MCF 10A (cell line): ENCODE results near the gene MAGEA9B. TPM values are rescaled to one million over a fixed set of nuclear protein-coding genes. Genes with fewer than 3 reads are reported as not detected.

Experiments used
- BruUV-seq: library from RNA; stranded (reverse); fragments of 400-500 nt; replicated peaks from 2 replicates; lab custom pipeline; 2021; lab: Mats Ljungman, UMichigan
- CTCF ChIA-PET: fragments of 300-600 bp; sonication (Branson Sonifier 250); formaldehyde crosslinking; extraction: SDS; loops from one replicate; lab custom pipeline; 2021; ENCODE audit warnings: antibody characterized with exemption, inconsistent platforms; lab: Yijun Ruan, JAX
- POLR2A ChIA-PET: fragments of 300-600, 350-650 bp; sonication (Branson Sonifier 250); formaldehyde crosslinking; extraction: SDS; loops from one replicate; lab custom pipeline; 2020; ENCODE audit warnings: antibody characterized with exemption, inconsistent platforms; lab: Yijun Ruan, JAX
- DNase-seq: peaks from one replicate; pipeline ENCODE4 v3.0.0-alpha.2; 2018; ENCODE audit not compliant: unreplicated experiment
- H3K27ac Mint-ChIP-seq: one replicate; pipeline ENCODE4 v1.8.0; 2022; ENCODE audit warnings: mild to moderate bottlenecking, low read depth, mixed read lengths; ENCODE audit not compliant: unreplicated experiment
- H3K27me3 Mint-ChIP-seq: one replicate; pipeline ENCODE4 v1.8.0; 2022; ENCODE audit warnings: mixed read lengths; ENCODE audit not compliant: insufficient read depth, unreplicated experiment
- H3K36me3 Mint-ChIP-seq: one replicate; pipeline ENCODE4 v1.8.0; 2022; ENCODE audit warnings: mild to moderate bottlenecking, moderate library complexity, mixed read lengths; ENCODE audit not compliant: insufficient read depth, unreplicated experiment
- H3K4me1 Mint-ChIP-seq: one replicate; pipeline ENCODE4 v1.8.0; 2022; ENCODE audit warnings: mixed read lengths; ENCODE audit not compliant: insufficient read depth, unreplicated experiment
- H3K4me3 Mint-ChIP-seq: one replicate; pipeline ENCODE4 v1.8.0; 2022; ENCODE audit warnings: mild to moderate bottlenecking, moderate library complexity, mixed read lengths; ENCODE audit not compliant: unreplicated experiment
- H3K9me3 Mint-ChIP-seq: one replicate; pipeline ENCODE4 v1.8.0; 2022; ENCODE audit warnings: mixed read lengths; ENCODE audit not compliant: unreplicated experiment
- CTCF ChIP-seq: fragments of 200-600 bp; IDR thresholded peaks from one replicate; pipeline ENCODE4 v1.8.0; 2022; ENCODE audit warnings: antibody characterized with exemption, mild to moderate bottlenecking; ENCODE audit not compliant: unreplicated experiment
- intact Hi-C: fragments of 100-400 bp; cut with micrococcal nuclease; formaldehyde crosslinking; loops from 2 replicates; pipeline ENCODE4 v1.14.1; 2022
- total RNA-seq: library from RNA; stranded (reverse); gene quantifications from 2 replicates; pipeline ENCODE4 v1.2.3, GENCODE V29; 2022

MAGEA9B gene
- total RNA-seq, 1 experiment from 2014 or later = not detected

GRCh38 chrX:149571770-149572169 is 15.5 kb downstream of the MAGEA9B start:
- Mint-ChIP-seq H3K27ac (no peak overlapping the region), H3K4me1 (no peaks in the 10 kb centered on the region), H3K9me3 (no peaks in the 10 kb centered on the region), H3K27me3 (no peaks in the 10 kb centered on the region), H3K36me3 (no peaks in the 10 kb centered on the region), H3K4me3 (no peak overlapping the region)
- intact Hi-C loops = no loop called here
- DNase-seq = no peak
- ChIA-PET POLR2A (interaction anchor here (0.6 kb wide), 1 partner anchor 38 kb away, joined by 4 read pairs; no protein-coding TSS in a partner anchor), CTCF (no interaction called here)
- BruUV-seq = no TSS peak
- TF ChIP-seq CTCF = no peak

DNA sequence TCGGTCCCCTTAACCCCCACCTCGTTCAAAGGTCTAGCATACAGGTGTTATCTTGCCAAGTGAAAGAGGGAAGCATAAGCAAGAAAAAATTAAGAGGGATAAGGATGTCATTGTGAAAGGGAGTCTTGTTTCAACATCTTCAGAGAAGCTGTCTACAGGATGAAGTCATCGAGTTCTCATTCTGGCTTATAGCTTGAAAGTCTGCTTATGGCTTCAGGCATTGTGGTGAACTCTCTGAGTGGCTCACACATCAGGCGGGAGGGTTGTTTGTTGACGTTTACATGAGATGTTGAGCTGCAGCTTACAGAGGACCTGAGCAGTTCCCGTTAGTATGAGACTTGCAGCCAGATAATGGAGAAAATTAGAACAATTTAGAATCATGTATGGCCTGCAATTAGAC is 16.6 kb downstream of the MAGEA9B start:
- Mint-ChIP-seq H3K4me1 (no peaks in the 10 kb centered on the region), H3K27me3 (no peaks in the 10 kb centered on the region), H3K9me3 (no peaks in the 10 kb centered on the region), H3K4me3 (no peak overlapping the region), H3K36me3 (no peaks in the 10 kb centered on the region), H3K27ac (no peak overlapping the region)
- no peak for TF ChIP-seq CTCF
- CTCF ChIA-PET = interaction anchor here (0.9 kb wide), 1 partner anchor 83 kb away, joined by 3 read pairs; no protein-coding TSS in a partner anchor
- intact Hi-C loops = no loop called here
- POLR2A ChIA-PET = interaction anchor here (1.9 kb wide), 1 partner anchor 30 kb away, joined by 17 read pairs; the partner anchor contains the start of gene EOLA1
- no TSS peak for BruUV-seq
- peak; percentile 72 for DNase-seq

DNA sequence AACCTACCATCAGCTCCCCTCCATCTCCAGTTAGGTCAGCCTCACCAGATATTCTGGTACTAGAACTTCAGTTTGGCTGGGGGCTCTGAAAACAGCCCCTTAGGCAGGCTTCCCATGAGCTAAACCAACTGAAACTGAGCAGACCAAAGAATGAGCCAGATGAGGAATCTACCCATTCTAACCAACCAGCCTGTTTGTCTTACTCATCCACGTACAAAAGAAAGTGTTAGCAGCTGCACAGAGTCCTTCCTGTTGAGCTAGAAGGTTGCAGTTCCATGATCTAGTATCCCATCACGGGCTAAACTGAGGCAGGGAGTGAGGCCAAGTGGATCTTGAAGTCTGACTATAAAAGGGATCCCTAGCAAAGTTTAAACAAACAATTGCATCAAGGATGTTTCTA is 17.5 kb downstream of the MAGEA9B start:
- intact Hi-C loops = no loop called here
- Mint-ChIP-seq H3K36me3 (no peaks in the 10 kb centered on the region), H3K27ac (no peak overlapping the region), H3K27me3 (no peaks in the 10 kb centered on the region), H3K4me1 (no peaks in the 10 kb centered on the region), H3K4me3 (no peak overlapping the region), H3K9me3 (no peaks in the 10 kb centered on the region)
- no peak for TF ChIP-seq CTCF
- ChIA-PET CTCF (interaction anchor here (0.6 kb wide), 1 partner anchor 41 kb away, joined by 3 read pairs; no protein-coding TSS in a partner anchor), POLR2A (interaction anchor here (0.7 to 1.9 kb wide), 2 partner anchors 29 to 1021 kb away, joined by 3 to 17 read pairs; partner anchors contain the start of gene EOLA1)
- DNase-seq = no peak
- BruUV-seq = no TSS peak

- intact Hi-C loops = no loop called here
- POLR2A ChIA-PET = interaction anchor here (0.7 kb wide), 2 partner anchors 28 to 1022 kb away, joined by 3 read pairs; partner anchors contain the start of gene EOLA1
These were observed 18.5 kb downstream of the MAGEA9B start for GRCh38 chrX:149568701-149569296.

More at GRCh38 chrX:149568701-149569296, 18.5 kb downstream of the MAGEA9B start:
- Mint-ChIP-seq H3K36me3 (no peaks in the 10 kb centered on the region), H3K4me3 (no peak overlapping the region), H3K9me3 (no peaks in the 10 kb centered on the region), H3K4me1 (no peaks in the 10 kb centered on the region), H3K27me3 (no peaks in the 10 kb centered on the region), H3K27ac (no peak overlapping the region)
- CTCF ChIA-PET = interaction anchor here (0.7 kb wide), 1 partner anchor 255 kb away, joined by 3 read pairs; no protein-coding TSS in a partner anchor
- DNase-seq = no peak
- no TSS peak for BruUV-seq
- no peak for TF ChIP-seq CTCF
